Placental epithelial cell (primary cell): ENCODE data around the gene PAK4. TPM values are rescaled to one million over a fixed set of nuclear protein-coding genes. Genes with fewer than 3 reads are reported as not detected.

Source experiments
- total RNA-seq: library from RNA; depleted of rRNA; stranded (reverse); fragments of >200 nt; gene quantifications from 2 replicates; pipeline ENCODE4 v1.2.3, GENCODE V29; 2012

PAK4 gene
- total RNA-seq: 15.7 and 17.3 TPM in 2 replicates

DNA sequence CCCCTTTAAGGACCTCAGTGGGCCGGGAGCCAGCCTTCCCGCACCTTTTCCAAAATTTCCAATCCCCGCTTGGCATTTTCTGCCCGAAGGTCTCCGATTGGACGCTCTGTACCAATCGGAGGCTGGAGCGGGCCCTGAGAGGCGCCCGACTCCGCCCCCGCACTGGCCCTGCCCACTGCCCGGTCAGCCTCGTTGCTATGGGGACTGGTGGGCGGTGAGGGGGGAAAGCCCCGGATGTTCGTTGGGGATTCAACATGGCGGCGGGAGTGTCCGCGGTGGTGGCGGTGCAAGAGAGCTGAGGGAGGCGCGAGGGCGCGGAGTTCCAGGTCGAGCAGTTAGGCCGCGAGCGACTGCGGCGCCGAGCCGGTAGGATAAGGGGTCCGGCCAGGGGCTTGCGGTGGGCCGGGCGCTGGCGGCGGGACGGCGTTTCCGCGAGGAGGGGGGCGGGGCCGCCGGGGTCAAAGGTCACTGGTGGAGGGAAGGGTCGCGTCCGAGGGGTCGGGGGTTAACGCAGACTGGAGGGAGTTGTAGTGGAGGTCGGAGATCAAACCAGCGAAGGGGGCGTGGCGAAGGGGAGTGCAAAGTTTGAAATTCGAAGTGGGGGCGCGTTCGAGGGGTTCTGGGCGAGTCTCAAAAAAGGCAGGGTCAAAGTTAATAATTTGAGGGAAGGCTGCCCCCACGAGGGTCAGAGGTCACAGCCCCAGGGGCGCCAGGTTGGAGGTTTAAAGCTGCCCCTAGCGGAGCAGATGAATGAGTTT is at the start of gene PAK4:
TSS of gene PAK4 (plus strand) at position 233 of the 758 bp plus-strand sequence. CDS start 43,768 bp downstream, outside the sequence.

DNA sequence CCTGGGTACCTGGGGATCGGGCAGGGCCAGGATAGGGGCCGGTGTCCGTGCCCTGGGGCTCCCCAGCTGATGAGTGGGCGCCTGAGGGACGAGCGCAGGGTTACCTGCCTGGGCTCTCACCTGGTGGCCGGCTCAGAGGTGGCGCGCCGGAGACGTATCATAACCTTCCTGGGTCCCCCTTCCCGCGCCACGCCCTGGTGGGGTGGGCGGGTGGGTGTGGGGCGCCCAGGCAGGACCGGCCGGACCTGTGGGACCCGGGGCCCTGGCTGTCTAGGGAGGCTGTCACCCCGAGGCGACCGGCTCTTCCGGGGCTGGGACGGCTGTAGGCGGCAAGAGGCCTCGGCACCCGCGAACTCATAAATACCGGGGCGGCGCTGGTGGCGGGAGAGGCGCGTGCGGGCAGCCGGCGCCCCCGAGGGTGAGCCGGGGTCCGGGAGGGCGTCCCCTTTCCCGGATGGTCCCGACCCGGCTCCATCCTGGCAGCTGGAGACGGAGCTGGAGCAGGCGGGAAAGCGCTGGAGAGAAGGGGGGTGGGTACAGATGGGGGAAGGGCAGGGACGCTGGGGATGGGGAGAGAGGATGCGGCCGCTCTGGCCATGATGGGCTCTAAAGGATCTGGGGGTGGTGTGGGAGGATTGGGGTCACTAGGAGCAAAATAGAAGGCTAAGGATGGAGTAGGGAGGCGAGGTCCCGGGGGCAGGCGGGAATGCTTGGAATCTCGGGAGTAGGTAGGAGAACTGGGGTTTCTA is 41.4 kb upstream of the PAK4 start, which contains the start of gene ACP7:
TSS of gene ACP7 (plus strand) at position 386 of the 749 bp plus-strand sequence. CDS start 902 bp downstream, outside the sequence.

GRCh38 chr19:39196860-39197562 is 71.4 kb downstream of the PAK4 start, which contains the start of gene NCCRP1:
Gene NCCRP1 (plus strand): TSS chr19:39196964. CDS start chr19:39196983, 19 bp downstream.

DNA sequence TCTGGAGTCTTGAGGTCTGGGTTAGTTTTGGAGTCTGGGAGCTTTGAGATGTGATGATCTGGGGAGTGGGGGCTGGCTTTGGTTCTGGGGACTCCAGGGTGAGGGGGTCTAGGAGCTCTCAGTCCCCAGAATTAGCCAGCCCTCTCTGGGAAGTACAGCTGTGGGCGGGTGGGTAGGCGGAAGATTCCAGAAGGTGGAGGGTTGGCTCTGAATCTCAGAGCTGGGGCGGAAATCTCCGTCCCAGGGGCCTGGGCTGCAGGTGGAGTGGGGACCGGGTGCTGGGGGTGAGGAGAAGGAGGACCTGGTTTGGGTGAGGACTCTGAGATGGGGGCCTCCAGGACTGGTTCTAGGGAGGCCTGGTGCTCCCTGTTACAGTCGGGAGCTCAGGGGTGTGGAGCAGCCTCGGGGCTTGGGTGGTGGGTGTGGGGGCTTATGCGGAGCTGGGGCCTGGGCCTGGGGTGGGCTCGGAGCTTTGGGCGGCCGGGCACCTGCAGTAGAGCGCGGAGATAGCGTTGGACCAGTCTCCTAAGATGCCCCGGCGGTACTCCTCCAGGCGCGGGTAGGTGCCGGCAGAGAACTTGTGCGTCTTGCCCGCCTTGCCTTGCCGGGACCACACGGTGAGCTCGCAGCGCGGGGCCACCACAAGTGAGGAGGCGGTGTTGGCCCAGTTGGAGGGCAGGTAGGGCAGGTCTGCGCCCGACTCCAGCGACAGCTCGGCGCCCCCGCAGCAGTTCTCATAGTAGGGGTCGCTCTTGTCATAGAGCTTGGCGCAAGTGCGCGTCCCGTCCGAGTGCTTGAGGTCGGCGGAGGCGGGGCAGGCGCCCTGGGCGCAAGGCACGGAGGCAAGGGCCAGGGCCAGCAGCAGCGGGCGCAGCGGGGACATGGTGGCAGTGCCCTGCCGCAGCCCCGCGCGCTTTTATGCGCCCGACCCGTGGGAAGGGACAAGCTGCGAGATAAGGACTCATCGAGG is 78.1 kb downstream of the PAK4 start, which contains the start of gene SYCN:
TSS of gene SYCN (minus strand) at position 892 of the 970 bp plus-strand sequence. CDS start at position 883, 9 bp downstream.

Other genes with a start within 250 kb of the PAK4 start
- gene RINL, start 247.5 kb upstream of the PAK4 start, total RNA-seq: 3.6 and 19.2 TPM in 2 replicates
- 48.3 and 50.6 TPM in 2 replicates for gene SIRT2, start 226.2 kb upstream of the PAK4 start, total RNA-seq
- 8.2 and 15.3 TPM in 2 replicates for gene NFKBIB, start 225.8 kb upstream of the PAK4 start, total RNA-seq
- not detected in 2 replicates for gene CCER2, start 213.6 kb upstream of the PAK4 start, total RNA-seq
- gene SARS2, start 195.0 kb upstream of the PAK4 start, total RNA-seq: 21.2 and 44.9 TPM in 2 replicates
- 21.6 and 23.6 TPM in 2 replicates for gene MRPS12, start 194.8 kb upstream of the PAK4 start, total RNA-seq
- 10.8 and 11.8 TPM in 2 replicates for gene FBXO17, start 150.0 kb upstream of the PAK4 start, total RNA-seq
- 1.2 and 9.5 TPM in 2 replicates for gene FBXO27, start 93.2 kb upstream of the PAK4 start, total RNA-seq
- gene ACP7, start 41.4 kb upstream of the PAK4 start, total RNA-seq: 0.22 and 0.39 TPM in 2 replicates
- gene NCCRP1, start 71.2 kb downstream of the PAK4 start, total RNA-seq: not detected in 2 replicates
- gene SYCN, start 78.5 kb downstream of the PAK4 start, total RNA-seq: not detected in 2 replicates
- gene IFNL3, start 119.2 kb downstream of the PAK4 start, total RNA-seq: not detected in 2 replicates
- gene IFNL4, start 123.1 kb downstream of the PAK4 start, total RNA-seq: not detected in 2 replicates
- gene IFNL2, start 142.6 kb downstream of the PAK4 start, total RNA-seq: not detected in 2 replicates
- gene IFNL1, start 170.6 kb downstream of the PAK4 start, total RNA-seq: not detected in 2 replicates
- gene LRFN1, start 195.1 kb downstream of the PAK4 start, total RNA-seq: 0.39 TPM in 1 of 2 replicates, not detected in the other
- not detected in 2 replicates for gene GMFG, start 210.3 kb downstream of the PAK4 start, total RNA-seq
- gene SAMD4B, start 216.6 kb downstream of the PAK4 start, total RNA-seq: 64.0 and 66.7 TPM in 2 replicates